Measurements from ENCODE around the gene KREMEN1.
"Not testable (repeated sequence)": the region's sequence is repeated elsewhere in the genome, so short reads cannot be mapped to it uniquely, and the experiment has no call there.

Gene KREMEN1

DNA sequence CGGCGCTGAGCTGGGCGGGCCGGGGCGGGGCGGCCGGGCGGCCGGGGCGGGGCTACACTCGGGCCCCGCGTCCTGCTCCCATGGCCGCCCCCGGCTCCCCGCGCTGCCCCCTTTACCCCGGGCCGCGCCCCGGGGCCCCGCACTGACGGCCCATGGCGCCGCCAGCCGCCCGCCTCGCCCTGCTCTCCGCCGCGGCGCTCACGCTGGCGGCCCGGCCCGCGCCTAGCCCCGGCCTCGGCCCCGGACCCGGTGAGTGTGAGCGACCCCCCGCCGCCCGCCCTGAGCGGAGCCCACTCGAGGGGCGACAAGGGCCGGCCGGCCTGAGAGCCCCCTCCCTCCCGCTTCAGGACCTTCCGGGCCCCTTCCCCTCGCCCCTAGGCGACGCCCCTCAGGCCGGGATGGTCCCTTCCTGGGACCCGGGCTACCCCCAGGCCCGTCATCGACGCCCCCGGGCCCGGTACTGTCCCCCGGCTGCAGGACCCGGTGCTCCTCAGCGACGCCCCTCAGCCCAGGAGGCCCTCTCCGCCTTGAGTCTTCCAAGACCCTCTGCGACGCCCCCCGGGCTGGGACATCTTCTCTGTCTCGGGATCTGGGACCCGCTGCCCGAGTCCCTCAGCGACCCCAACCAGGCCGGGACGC, at the start of gene KREMEN1:
KREMEN1 (plus strand) TSS at position 57 of the 639 bp plus-strand sequence; CDS start at position 153, 96 bp downstream.
- no peak for DNase-seq (ENCODE audit: low spot score)

- peak; percentile 23 for DNase-seq (ENCODE audit: low spot score)
Observed at GRCh38 chr22:29023172-29023796, 49.6 kb upstream of the KREMEN1 start.

GRCh38 chr22:29026579-29026978, 46.3 kb upstream of the KREMEN1 start:
- no peak for DNase-seq (ENCODE audit: low spot score)

- no peak for DNase-seq (ENCODE audit: low spot score)
Observed at GRCh38 chr22:29028468-29028867, 44.4 kb upstream of the KREMEN1 start.

DNA sequence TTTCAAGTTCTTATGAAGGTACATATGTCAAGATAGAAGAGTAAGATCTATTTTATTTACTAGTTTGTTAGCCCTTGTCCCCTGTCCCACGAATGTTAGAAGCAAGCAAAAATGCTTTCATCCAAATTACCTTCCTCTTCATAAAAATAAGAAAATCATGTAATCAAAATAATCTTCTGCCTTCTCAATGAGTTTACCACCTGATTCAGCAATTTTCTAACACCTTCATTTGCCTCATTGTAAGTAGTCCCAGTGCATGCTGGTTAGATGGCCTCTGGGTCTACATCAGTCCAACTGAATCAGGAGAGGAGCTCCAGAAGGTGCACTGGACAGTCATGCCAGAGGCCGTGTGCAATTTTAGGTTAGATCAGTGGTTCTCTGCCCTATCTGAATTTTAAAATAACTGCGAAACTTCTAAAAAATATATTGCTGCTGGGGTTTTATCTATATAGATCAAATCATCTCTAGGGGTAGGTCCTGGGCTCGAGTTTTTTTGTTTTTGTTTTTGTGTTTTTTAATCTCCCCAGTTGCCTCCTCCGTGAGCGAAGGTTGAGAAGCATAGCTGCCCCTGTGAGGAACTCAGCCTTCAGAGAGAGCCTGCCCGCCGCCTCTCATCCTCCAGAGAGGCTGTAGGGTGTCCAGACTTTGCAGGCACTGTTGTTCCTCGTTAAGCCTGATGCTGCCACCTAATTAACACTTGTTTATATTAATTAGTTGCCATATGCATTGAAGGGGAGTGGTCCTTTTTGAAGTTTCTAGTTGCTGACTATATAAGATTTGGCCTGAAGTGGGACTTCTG, 43.4 kb upstream of the KREMEN1 start:
- DNase-seq (ENCODE audit: low spot score) = no peak

- DNase-seq (ENCODE audit: low spot score) = peak; percentile 69
Observed at GRCh38 chr22:29030016-29030617, 42.7 kb upstream of the KREMEN1 start.

- DNase-seq (ENCODE audit: low spot score) = peak; percentile 95
Observed at GRCh38 chr22:29030618-29031226, 42.1 kb upstream of the KREMEN1 start.

DNA sequence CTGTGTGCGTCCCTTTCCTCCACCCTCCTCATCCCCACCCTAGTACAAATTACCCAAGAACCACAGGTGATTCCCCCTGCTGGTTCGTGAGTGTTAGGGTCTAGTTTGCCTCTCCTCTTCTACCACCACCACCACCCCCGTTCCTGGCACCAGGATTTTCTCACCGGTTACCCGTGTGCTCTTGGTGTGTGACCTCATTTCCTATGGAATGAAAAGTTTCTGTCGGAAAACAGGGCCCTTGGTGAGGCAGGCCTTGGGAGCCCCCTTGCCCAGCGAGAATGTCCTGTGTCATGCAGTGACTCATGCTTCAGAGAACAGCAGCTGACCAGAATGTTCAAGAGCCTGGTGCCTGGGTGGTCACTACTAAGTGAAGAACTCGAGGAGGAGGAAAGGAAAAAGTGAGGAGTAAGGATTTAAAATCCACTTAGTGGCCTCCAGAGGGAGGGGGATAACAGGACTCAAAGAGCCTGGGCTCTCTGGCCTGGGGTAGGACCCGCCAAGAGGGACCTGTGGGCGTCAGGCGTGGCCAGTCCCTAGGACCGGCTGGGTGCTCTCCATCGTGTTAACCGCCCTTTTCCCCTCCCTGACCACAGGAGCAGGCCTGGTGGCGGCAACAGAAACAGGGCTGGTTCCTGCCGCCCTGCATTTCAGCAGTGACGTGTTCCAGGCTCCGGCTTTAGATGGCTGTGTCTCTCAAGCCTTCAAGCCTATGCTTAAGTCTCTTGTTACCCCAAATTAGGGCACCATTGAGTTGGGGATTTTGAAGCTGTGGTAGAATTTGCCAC, 41.4 kb upstream of the KREMEN1 start:
- peak; percentile 99 for DNase-seq (ENCODE audit: low spot score)

- no peak for DNase-seq (ENCODE audit: low spot score)
Observed at GRCh38 chr22:29032014-29032475, 40.8 kb upstream of the KREMEN1 start.

DNA sequence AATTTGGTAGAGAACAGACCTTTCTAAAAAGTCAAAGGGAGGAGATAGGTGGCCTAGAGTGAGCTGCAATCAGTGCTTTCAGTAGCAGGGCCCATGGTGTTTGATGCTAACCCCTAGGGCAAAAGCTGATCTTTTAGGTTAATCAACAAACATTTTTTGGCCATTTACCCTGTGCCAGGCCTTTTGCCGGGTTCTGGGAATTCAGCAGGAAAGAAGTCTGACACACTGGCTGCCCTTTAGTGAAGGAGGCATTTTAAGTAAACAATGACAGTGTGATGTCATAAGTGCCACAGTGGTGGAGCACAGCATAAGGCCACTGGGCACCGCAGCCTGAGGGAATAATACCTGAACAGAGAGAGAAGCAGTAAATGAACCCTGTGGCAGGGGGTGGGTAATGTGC, 40.3 kb upstream of the KREMEN1 start:
- peak; percentile 79 for DNase-seq (ENCODE audit: low spot score)

DNA sequence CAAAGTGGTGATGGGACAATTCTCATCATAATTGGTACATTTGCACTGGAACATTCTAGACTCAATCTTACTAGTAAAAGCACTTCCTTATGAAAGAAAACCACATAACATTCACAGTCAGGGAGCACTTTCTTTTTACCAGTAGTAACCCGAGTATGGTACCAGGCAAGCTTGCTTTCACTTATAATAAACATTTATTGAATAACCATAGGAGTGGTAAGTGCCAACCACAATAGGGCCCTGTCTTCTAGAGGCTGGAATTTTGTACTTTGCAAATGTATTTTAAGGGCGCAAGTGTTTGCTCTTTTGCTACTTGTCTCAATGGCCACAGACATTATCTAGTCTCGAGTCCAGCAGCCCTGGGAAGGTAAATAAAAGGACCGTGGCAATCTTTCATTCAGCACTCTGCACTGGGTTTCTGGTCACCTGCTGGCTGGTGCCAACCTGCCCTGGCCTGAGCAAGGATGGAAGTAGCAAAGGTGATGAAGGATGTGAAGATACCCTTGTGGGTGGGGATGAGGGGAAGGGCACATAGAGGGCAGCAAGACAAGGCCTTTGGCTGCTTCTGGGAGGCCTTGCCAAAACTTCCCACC, 35.4 kb upstream of the KREMEN1 start:
- no peak for DNase-seq (ENCODE audit: low spot score)

GRCh38 chr22:29039148-29039547, 33.7 kb upstream of the KREMEN1 start:
- DNase-seq (ENCODE audit: low spot score) = no peak

DNA sequence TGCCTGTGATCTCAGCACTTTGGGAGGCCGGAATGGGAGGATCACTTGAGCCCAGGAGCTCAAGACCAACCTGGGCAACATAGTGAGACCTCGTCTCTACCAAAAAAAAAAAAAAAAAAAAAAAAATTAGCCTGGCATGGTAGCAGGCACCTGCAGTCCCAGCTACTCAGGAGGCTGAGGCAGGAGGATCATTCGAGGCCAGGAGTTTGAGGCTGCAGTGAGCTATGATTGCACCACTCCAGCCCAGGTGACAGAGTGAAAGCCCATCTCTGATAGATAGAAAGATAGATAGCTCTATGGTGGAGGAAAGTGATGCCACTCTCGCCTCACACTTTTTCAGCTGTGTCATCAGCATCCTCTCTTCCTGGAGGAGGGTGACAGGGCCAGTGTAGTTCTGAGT, 33.2 kb upstream of the KREMEN1 start:
- not testable (repeated sequence) for DNase-seq (ENCODE audit: low spot score)

GRCh38 chr22:29040385-29041275, 32.2 kb upstream of the KREMEN1 start:
- DNase-seq (ENCODE audit: low spot score) = peak; percentile 84

DNA sequence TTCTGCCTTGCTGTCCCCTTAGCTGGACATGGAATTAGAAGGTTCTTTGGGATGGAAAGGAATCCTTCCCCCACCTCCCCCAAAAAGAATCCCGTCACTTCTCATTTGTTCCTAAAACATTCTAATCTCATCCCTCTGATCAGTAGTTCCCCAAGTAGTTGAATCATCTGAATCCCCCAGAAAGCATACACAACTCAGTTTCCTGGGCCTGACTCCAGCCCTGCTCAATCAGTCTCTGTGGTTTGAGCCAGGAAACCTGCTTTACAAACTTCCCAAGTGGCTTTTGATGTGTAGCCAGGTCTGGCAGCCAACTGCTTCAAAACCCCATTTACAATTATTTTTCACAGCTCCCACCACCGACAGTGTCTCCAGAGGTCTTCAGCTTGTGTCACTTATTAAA, 31.4 kb upstream of the KREMEN1 start:
- peak; percentile 25 for DNase-seq (ENCODE audit: low spot score)

DNA sequence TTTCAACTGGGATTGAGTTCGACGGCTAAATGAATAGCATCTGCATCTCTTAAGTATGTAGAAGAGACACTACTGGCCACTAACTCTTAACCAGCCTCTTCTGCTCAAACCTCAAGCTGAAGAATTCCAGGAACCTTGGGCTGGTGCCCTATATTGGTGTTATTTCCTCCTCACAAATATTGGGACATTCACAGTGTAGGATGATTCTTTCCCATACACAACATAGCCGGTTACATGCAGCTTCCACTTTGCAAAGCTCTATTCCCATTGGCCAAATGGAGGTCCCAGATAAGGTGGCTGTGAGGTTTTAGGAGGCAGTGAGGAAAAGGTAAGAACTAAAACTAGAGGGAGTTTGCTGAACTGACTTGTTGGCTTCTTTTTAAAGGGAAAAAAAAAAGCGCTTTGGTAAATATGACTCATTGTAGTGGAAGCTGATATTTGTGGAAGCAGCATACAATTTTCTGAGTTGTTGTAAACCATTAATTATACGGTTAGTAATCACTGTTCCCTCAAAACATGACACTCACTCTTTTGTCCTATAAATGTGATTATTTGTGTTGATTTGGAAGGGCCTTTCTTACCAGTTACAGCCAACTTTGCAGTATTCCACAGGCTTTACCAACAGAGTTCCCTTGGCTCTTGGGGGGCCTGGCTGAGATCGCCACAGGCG, 28.8 kb upstream of the KREMEN1 start:
- DNase-seq (ENCODE audit: low spot score) = peak; percentile 70

- peak; percentile 89 for DNase-seq (ENCODE audit: low spot score)
Observed at GRCh38 chr22:29044657-29045176, 28.1 kb upstream of the KREMEN1 start.

DNA sequence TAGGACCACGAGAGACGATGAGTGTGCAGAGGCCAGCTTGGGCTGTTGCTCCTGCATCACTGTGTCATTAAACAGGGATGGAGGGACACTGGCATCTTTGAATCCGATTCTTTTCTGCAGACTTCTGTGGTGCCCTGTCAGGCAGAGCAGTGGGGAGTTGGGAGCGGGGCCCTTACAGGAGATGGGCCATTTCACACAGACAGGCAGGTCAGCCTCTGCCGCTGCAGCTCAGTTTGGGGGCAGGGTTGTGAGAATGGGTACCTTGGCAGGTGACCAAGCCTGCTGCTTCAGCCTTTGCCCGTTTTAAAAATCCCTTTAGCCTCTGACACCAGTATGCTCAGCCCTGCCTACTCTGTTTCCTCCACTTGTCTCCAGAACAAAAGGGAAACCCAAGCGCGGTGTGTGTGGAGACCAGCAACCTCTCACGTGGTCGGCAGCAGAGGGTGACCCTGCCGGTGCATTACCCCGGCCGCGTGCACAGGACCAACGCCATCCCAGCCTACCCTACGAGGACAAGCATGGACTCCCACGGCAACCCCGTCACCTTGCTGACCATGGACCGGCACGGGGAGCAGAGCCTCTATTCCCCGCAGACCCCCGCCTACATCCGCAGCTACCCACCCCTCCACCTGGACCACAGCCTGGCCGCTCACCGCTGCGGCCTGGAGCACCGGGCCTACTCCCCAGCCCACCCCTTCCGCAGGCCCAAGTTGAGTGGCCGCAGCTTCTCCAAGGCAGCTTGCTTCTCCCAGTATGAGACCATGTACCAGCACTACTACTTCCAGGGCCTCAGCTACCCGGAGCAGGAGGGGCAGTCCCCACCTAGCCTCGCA, 23.8 kb upstream of the KREMEN1 start:
- no peak for DNase-seq (ENCODE audit: low spot score)
